Central memory CD4-positive, alpha-beta T cell (primary cell): ENCODE results near the gene TPI1.
"Not testable (repeated sequence)": the region's sequence is repeated elsewhere in the genome, so short reads cannot be mapped to it uniquely, and the experiment has no call there.

Source experiments
- DNase-seq: peaks from one replicate; pipeline ENCODE4 v3.0.0; 2022

The TPI1 gene

GRCh38 chr12:6869049-6870021, 2.0 kb downstream of the TPI1 start:
- DNase-seq, result peak; percentile 78

GRCh38 chr12:6870304-6870703, 3.0 kb downstream of the TPI1 start:
- not testable (repeated sequence) for DNase-seq

- no peak for DNase-seq
Observed at GRCh38 chr12:6871052-6871957, 4.0 kb downstream of the TPI1 start.

GRCh38 chr12:6872073-6873048, 5.0 kb downstream of the TPI1 start:
- peak; percentile 74 for DNase-seq

GRCh38 chr12:6873094-6874014, 6.0 kb downstream of the TPI1 start, which contains the start of gene SPSB2:
Gene SPSB2 (minus strand): TSS chr12:6873303. CDS start chr12:6872901, 402 bp downstream.
- peak; percentile 97 for DNase-seq

GRCh38 chr12:6874015-6874368, 6.7 kb downstream of the TPI1 start:
- not testable (repeated sequence) for DNase-seq

GRCh38 chr12:6879824-6880223, 12.5 kb downstream of the TPI1 start:
- DNase-seq, result not testable (repeated sequence)

- no peak for DNase-seq
Observed at GRCh38 chr12:6883252-6883651, 15.9 kb downstream of the TPI1 start.

- DNase-seq, result no peak
Observed at GRCh38 chr12:6883683-6884082, 16.4 kb downstream of the TPI1 start.

GRCh38 chr12:6884539-6884938, 17.2 kb downstream of the TPI1 start:
- no peak for DNase-seq

GRCh38 chr12:6886206-6886999, 19.1 kb downstream of the TPI1 start:
- DNase-seq, result not testable (repeated sequence)

- no peak for DNase-seq
Observed at GRCh38 chr12:6887460-6887859, 20.1 kb downstream of the TPI1 start.

GRCh38 chr12:6888360-6888759, 21.0 kb downstream of the TPI1 start:
- DNase-seq, result no peak

- not testable (repeated sequence) for DNase-seq
Observed at GRCh38 chr12:6888794-6889193, 21.5 kb downstream of the TPI1 start.

- not testable (repeated sequence) for DNase-seq
Observed at GRCh38 chr12:6889775-6890573, 22.6 kb downstream of the TPI1 start.

GRCh38 chr12:6890789-6891645, 23.7 kb downstream of the TPI1 start:
- DNase-seq, result peak; percentile 98

- no peak for DNase-seq
Observed at GRCh38 chr12:6891646-6892001, 24.3 kb downstream of the TPI1 start.

GRCh38 chr12:6892683-6893082, 25.4 kb downstream of the TPI1 start:
- not testable (repeated sequence) for DNase-seq
